Left ventricle myocardium inferior (tissue), 1 donor: ENCODE results near the gene S100A2. TPM values are rescaled to one million over a fixed set of nuclear protein-coding genes. Genes with fewer than 3 reads are reported as not detected.

Experiments
- DNase-seq: peaks from one replicate; pipeline ENCODE4 v3.0.0-alpha.2; 2020
- H3K27ac ChIP-seq: fragments of 200-600 bp; replicated peaks from 2 replicates; pipeline ENCODE4 v1.8.0; 2021
- H3K27me3 ChIP-seq: fragments of 200-600 bp; 2 replicates; pipeline ENCODE4 v1.8.0; 2021; ENCODE audit warnings: low read depth
- H3K36me3 ChIP-seq: fragments of 200-600 bp; 2 replicates; pipeline ENCODE4 v1.8.0; 2021
- H3K4me1 ChIP-seq: fragments of 200-600 bp; 2 replicates; pipeline ENCODE4 v1.8.0; 2021
- H3K4me3 ChIP-seq: fragments of 200-600 bp; 2 replicates; pipeline ENCODE4 v1.8.0; 2021; ENCODE audit warnings: mild to moderate bottlenecking, moderate library complexity
- H3K9me3 ChIP-seq: fragments of 200-600 bp; replicated peaks from 2 replicates; pipeline ENCODE4 v1.8.0; 2021
- CTCF ChIP-seq: fragments of 200-600 bp; IDR thresholded peaks from 2 replicates; pipeline ENCODE4 v1.8.0; 2021; ENCODE audit warnings: antibody characterized with exemption, mild to moderate bottlenecking, borderline replicate concordance
- intact Hi-C: fragments of 100-400 bp; cut with micrococcal nuclease; formaldehyde crosslinking; loops from one replicate; pipeline ENCODE4 v1.11.0; 2022
- total RNA-seq: library from RNA; stranded (reverse); fragmentation: NEBNext Ultra II Directional; extraction: Animal tissue kit (Norgen Biotek cat#: 25700); gene quantifications from one replicate; pipeline ENCODE4 v1.2.1, GENCODE V29; 2021
- donor health status: DM: no; HTN: yes; CAD: no; lungs with severe emphysema.

Gene S100A2
- total RNA-seq, 1 donor from 2014 or later, result 2.7 TPM

GRCh38 chr1:153561466-153561985, 4.1 kb downstream of the S100A2 start:
- Histone ChIP-seq H3K27me3 (no peaks in the 10 kb centered on the region), H3K9me3 (no peaks in the 10 kb centered on the region), H3K4me1 (peaks cover 15% of the 10 kb centered on the region), H3K27ac (no peak overlapping the region), H3K36me3 (no peaks in the 10 kb centered on the region), H3K4me3 (no peak overlapping the region)
- DNase-seq, result no peak
- no peak for TF ChIP-seq CTCF
- intact Hi-C loops, result loop anchor here (10.0 kb wide), 1 partner anchor 47 kb away; no protein-coding TSS in a partner anchor

DNA sequence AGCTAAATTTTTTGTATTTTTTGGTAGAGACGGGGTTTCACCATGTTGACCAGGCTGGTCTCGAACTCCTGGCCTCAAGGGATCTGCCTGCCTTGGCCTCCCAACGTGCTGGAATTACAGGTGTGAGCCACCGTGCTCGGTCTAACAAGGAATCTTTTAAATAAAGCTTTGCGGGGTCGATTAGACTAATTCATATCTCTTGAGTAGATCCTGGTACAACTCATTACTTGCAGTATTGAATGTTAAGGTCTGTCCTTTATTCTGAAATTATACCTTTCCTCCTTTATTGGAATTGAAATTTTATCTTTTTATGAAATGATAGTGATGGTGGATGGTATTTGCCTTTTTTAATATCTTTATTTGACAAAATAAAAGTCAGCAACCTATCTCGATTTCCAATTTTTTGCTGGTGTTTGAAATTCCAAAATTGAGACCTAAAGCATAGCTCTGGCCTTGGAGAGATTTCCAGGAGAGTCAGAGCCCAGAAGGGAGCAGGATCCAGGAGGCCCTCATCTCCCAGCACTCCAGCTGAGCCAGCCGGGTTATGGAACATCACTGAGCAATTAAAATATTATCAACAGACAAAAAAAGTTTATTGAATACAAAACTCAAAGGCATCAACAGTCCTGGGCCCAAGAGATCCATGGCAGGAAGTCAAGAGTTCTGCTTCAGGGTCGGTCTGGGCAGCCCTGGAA, 4.7 kb downstream of the S100A2 start:
- no peak overlapping the region for H3K4me3 ChIP-seq
- H3K27ac ChIP-seq, result no peak overlapping the region
- no peaks in the 10 kb centered on the region for H3K27me3 ChIP-seq
- TF ChIP-seq CTCF, result no peak
- H3K36me3 ChIP-seq, result no peaks in the 10 kb centered on the region
- peaks cover 9% of the 10 kb centered on the region for H3K4me1 ChIP-seq
- no peak for DNase-seq
- H3K9me3 ChIP-seq, result no peaks in the 10 kb centered on the region
- intact Hi-C loops, result loop anchor here (10.0 kb wide), 1 partner anchor 46 kb away; no protein-coding TSS in a partner anchor

DNA sequence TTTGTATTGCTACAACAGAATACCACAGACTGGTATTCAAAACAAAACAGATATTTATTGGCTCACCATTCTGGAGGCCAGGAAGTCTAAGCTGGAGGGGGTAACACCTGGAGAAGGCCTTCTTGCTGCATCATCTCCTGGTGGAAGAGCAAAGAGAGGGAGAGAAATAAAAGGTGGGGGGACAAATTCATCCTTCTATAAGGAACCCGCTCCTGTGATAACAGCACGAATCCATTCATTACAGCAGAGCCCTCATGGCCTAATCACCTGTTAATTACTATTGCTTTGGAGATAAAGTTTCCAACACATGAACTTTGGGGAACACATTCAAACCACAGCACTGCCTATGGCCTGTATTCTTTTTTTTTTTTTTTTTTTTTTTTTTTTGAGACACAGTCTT, 5.4 kb downstream of the S100A2 start:
- H3K27ac ChIP-seq, result no peak overlapping the region
- intact Hi-C loops, result loop anchor here (10.0 kb wide), 1 partner anchor 45 kb away; no protein-coding TSS in a partner anchor
- H3K4me3 ChIP-seq, result no peak overlapping the region
- H3K4me1 ChIP-seq, result peaks cover 2% of the 10 kb centered on the region
- no peaks in the 10 kb centered on the region for H3K36me3 ChIP-seq
- H3K27me3 ChIP-seq, result no peaks in the 10 kb centered on the region
- no peak for TF ChIP-seq CTCF
- H3K9me3 ChIP-seq, result no peaks in the 10 kb centered on the region
- DNase-seq, result no peak

- Histone ChIP-seq H3K9me3 (no peaks in the 10 kb centered on the region), H3K4me1 (peaks cover 14% of the 10 kb centered on the region), H3K27ac (no peak overlapping the region), H3K27me3 (no peaks in the 10 kb centered on the region), H3K36me3 (no peaks in the 10 kb centered on the region), H3K4me3 (no peak overlapping the region)
- TF ChIP-seq CTCF, result no peak
- DNase-seq, result no peak
- intact Hi-C loops, result no loop called here
Measured at GRCh38 chr1:153557877-153558276, 7.8 kb downstream of the S100A2 start.

GRCh38 chr1:153556348-153556747, 9.3 kb downstream of the S100A2 start:
- TF ChIP-seq CTCF, result no peak
- DNase-seq, result no peak
- H3K36me3 ChIP-seq, result no peaks in the 10 kb centered on the region
- intact Hi-C loops, result no loop called here
- H3K4me1 ChIP-seq, result peaks cover 14% of the 10 kb centered on the region
- no peak overlapping the region for H3K4me3 ChIP-seq
- H3K27me3 ChIP-seq, result no peaks in the 10 kb centered on the region
- no peak overlapping the region for H3K27ac ChIP-seq
- no peaks in the 10 kb centered on the region for H3K9me3 ChIP-seq
